Measurements from ENCODE around the gene GID8. TPM values are rescaled to one million over a fixed set of nuclear protein-coding genes. Genes with fewer than 3 reads are reported as not detected.

GID8 gene
- total and polyA plus RNA-seq, 9 of the 15 experiments (the other 6 are each of a cell fraction or from before 2014, with no cell fraction given) = 7.5 to 31.6 (median 22.2) TPM

GRCh38 chr20:62900052-62900691 is 37.8 kb upstream of the GID8 start (continued):
- TF ChIP-seq ZNF75A (CRISPR knock-in tag; IDR thresholded peaks at IDR 0.05) (no peak), SAP30 (IDR thresholded peaks at IDR 0.05; ENCODE audit: borderline replicate concordance, insufficient read depth, low read depth, low read length, poor library complexity, severe bottlenecking) (no peak), NEUROD1 (IDR thresholded peaks at IDR 0.05; ENCODE audit: borderline replicate concordance, low read depth, low read length, partially characterized antibody) (no peak), RBM15 (IDR thresholded peaks at IDR 0.05; ENCODE audit: insufficient read depth, low read length) (no peak), PHF21A (IDR thresholded peaks at IDR 0.05; ENCODE audit: borderline replicate concordance, low read depth) (no peak), NFIC (IDR thresholded peaks at IDR 0.05) (peak; percentile 40), RUNX1 (IDR thresholded peaks at IDR 0.05; ENCODE audit: low read depth) (no peak), CCAR2 (IDR thresholded peaks at IDR 0.05; ENCODE audit: low read depth, low read length) (no peak), ARID3A (IDR thresholded peaks at IDR 0.05; ENCODE audit: borderline replicate concordance, low read depth, low read length) (no peak), PURB (CRISPR knock-in tag; IDR thresholded peaks at IDR 0.05; ENCODE audit: low read depth) (no peak), SMARCB1 (IDR thresholded peaks at IDR 0.05; ENCODE audit: insufficient read length, low read depth) (no peak), RBM39 (optimal IDR thresholded peaks at IDR 0.05; ENCODE audit: low read depth, low read length) (no peak), NR2F6 (CRISPR knock-in tag; IDR thresholded peaks at IDR 0.05) (no peak), TFAP4 (CRISPR knock-in tag; IDR thresholded peaks at IDR 0.05; ENCODE audit: borderline replicate concordance) (0 out of 2 replicates have a peak, but pooled peaks have one; percentile 43)
- TF ChIP-seq, protein P1, sequence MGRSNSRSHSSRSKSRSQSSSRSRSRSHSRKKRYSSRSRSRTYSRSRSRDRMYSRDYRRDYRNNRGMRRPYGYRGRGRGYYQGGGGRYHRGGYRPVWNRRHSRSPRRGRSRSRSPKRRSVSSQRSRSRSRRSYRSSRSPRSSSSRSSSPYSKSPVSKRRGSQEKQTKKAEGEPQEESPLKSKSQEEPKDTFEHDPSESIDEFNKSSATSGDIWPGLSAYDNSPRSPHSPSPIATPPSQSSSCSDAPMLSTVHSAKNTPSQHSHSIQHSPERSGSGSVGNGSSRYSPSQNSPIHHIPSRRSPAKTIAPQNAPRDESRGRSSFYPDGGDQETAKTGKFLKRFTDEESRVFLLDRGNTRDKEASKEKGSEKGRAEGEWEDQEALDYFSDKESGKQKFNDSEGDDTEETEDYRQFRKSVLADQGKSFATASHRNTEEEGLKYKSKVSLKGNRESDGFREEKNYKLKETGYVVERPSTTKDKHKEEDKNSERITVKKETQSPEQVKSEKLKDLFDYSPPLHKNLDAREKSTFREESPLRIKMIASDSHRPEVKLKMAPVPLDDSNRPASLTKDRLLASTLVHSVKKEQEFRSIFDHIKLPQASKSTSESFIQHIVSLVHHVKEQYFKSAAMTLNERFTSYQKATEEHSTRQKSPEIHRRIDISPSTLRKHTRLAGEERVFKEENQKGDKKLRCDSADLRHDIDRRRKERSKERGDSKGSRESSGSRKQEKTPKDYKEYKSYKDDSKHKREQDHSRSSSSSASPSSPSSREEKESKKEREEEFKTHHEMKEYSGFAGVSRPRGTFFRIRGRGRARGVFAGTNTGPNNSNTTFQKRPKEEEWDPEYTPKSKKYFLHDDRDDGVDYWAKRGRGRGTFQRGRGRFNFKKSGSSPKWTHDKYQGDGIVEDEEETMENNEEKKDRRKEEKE (IDR thresholded peaks at IDR 0.05; ENCODE audit: borderline replicate concordance in 1 of 2, control insufficient read depth in 1 of 2, low read depth in 2 of 2, low read length in 1 of 2) = no peak; a peak in 1 of 4 replicates
- TF ChIP-seq, protein P2, sequence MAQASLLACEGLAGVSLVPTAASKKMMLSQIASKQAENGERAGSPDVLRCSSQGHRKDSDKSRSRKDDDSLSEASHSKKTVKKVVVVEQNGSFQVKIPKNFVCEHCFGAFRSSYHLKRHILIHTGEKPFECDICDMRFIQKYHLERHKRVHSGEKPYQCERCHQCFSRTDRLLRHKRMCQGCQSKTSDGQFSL (CRISPR knock-in tag; IDR thresholded peaks at IDR 0.05) = peak; percentile 80; the same call in 1 of the 2 replicates
- TF ChIP-seq, protein P2 (tag; IDR thresholded peaks at IDR 0.05) = no peak
- TF ChIP-seq, protein P3, sequence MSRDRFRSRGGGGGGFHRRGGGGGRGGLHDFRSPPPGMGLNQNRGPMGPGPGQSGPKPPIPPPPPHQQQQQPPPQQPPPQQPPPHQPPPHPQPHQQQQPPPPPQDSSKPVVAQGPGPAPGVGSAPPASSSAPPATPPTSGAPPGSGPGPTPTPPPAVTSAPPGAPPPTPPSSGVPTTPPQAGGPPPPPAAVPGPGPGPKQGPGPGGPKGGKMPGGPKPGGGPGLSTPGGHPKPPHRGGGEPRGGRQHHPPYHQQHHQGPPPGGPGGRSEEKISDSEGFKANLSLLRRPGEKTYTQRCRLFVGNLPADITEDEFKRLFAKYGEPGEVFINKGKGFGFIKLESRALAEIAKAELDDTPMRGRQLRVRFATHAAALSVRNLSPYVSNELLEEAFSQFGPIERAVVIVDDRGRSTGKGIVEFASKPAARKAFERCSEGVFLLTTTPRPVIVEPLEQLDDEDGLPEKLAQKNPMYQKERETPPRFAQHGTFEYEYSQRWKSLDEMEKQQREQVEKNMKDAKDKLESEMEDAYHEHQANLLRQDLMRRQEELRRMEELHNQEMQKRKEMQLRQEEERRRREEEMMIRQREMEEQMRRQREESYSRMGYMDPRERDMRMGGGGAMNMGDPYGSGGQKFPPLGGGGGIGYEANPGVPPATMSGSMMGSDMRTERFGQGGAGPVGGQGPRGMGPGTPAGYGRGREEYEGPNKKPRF (IDR thresholded peaks at IDR 0.05; ENCODE audit: low read depth, low read length) = no peak
